ENCODE results near the gene PRXL2B.

PRXL2B gene

GRCh38 chr1:2639607-2640521 lies 53.3 kb downstream of the PRXL2B start:
- DNase-seq, result no peak

- no peak for DNase-seq
Observed at GRCh38 chr1:2640626-2641025, 54.0 kb downstream of the PRXL2B start.

All from NCI-H524 treated with DMSO at 0.1 percent for 48 hours (cell line).